ENCODE results near the gene ANGEL2.
"Not testable (repeated sequence)": the region's sequence is repeated elsewhere in the genome, so short reads cannot be mapped to it uniquely, and the experiment has no call there.

Gene ANGEL2

DNA sequence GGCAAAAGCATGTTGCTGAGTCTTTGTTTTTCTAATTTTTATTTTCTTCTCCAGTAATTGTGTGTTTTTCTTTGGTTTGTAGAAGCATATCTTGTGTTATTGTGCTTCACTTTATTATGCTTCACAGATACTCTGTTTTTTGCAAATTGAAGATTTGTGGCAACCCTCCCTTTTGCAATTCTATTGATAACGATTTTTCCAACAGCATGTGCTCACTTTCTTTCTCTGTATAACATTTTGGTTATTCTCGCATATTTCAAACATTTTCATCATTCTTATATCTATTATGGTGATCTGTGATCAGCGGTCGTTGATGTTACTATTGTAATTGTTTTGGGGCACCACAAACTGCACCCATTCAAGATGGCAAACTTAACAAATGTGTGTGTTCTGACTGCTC is 3.8 kb upstream of the ANGEL2 start:
- in situ Hi-C loops (cut with HindIII; ENCODE audit: low sequenced_read_pairs), result no loop called here

DNA sequence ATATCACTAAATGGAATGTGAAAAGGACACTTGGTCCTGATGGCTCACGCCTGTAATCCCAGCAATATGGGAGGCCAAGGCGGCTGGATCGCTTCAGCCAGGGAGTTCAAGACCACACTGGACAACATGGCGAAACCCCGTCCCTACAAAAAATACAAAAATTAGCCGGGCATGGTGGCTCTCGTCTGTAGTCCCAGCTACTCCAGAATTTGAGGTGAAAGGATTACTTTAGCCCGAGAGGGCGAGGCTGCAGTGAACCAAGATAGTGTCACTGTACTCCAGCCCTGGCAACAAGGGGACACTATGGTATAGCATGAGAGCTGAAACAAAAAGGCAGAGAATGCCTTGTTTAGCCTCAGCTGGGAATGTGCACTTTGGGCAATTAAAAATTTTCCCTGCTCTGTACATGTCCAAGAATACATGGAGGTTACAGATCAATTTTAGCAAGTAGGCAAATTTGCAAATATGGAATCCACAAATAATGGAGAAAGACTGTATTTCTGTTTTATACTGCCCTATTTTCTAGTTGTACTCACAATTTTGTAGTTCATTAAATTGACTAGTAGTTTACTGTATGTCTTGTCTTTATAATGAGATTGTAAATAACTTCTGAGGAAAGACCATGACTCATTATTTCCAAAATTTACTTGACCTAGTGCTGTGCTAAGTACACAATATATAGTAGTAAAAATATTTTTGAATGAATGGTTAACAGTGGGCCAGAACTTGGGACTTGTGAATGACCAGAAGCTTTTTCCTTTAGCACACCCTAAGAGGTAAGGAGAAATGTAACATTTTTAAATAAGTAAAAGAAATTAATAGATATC is 2.0 kb upstream of the ANGEL2 start:
- in situ Hi-C loops (cut with HindIII; ENCODE audit: low sequenced_read_pairs), result no loop called here

DNA sequence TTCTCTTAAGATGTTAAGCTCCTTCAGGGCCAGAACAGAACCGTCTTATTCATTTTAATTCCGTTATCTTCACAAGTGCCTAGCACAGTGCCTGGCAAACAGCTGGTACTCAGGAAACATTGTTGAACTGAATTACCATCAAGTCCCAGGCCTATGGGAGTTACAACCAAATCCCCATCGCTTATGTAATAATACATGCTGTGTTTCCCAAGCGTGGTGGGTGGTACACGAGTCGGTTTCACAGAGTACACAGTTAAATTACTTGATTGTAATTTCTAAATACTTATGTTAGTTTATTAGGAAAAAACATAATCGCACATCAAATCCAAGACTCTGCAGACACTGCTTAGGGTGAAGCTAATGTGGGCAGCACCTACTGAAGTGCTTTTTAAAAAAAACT is 1.0 kb downstream of the ANGEL2 start:
- in situ Hi-C loops (cut with HindIII; ENCODE audit: low sequenced_read_pairs), result no loop called here

DNA sequence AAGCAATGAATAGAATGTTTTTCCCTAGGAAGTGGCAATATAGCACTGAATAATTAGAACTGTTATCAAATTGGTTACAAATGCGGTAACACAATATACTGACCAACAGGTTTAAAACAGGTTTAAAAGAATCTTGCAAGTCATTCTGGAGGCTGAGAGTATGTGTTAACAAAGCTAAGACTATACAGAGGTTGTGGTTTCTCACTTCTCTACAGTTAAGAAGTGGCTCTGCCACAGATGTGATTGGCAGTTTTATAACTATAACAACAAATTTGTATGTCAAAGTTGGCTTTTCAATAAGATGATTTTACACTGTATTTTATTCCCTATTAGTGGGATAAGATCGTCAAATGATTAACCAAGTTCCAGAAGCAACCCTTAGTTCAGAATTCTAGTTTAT is 7.1 kb downstream of the ANGEL2 start:
- in situ Hi-C loops (cut with HindIII; ENCODE audit: low sequenced_read_pairs), result no loop called here

DNA sequence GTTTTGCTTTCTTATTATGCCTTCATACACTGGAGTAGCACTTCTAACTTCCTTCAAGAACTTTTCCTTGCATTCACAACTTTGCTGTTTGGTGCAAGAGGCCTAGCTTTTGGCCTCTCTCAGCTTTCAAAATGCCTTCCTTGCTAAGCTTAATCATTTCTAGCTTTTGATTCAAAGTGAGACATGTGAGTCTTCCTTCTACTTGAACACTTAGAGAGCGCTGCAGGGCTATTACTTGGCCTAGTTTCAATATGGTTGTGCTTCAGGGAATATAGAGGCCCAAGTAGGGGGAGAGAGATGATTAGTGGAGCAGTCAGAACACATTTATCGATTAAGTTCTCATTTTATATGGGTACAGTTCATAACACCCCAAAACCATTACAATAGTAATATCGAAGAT is 12.4 kb downstream of the ANGEL2 start:
- in situ Hi-C loops (cut with HindIII; ENCODE audit: low sequenced_read_pairs), result no loop called here

DNA sequence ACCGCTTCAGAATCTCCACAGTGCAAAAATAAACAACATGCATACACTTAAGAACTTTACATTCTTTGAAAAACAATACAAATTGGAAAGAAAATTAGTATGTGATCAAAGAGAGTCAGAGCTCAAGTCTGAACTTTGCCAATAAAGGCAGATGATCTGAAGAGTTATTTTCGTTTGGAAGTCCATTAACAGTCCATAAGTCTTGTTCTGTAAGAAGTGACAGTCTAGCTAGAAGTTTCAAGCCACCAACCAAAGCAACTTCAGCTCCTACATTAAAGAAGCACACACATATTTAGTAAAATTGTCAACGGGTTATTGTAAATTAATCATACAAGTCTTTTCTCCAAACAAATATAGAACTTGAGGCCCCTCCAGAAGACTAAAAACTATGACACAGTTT is 20.7 kb downstream of the ANGEL2 start:
- in situ Hi-C loops (cut with HindIII; ENCODE audit: low sequenced_read_pairs), result no loop called here

DNA sequence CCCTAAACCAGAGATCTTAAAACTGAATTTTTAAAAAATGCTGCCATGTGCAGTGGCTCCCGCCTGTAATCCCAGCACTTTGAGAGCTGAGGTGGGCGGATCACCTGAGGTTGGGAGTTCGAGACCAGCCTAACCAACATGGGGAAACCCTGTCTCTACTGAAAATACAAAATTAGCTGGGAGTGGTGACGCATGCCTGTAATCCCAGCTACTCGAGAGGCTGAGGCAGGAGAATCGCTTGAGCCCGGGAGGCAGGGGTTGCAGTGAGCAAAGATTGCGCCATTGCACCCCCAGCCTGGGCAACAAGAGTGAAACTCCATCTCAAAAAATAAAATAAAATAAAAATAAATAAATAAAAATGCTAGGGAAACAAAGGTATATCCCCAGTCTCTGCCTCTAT is 21.7 kb downstream of the ANGEL2 start:
- in situ Hi-C loops (cut with HindIII; ENCODE audit: low sequenced_read_pairs), result not testable (repeated sequence)

DNA sequence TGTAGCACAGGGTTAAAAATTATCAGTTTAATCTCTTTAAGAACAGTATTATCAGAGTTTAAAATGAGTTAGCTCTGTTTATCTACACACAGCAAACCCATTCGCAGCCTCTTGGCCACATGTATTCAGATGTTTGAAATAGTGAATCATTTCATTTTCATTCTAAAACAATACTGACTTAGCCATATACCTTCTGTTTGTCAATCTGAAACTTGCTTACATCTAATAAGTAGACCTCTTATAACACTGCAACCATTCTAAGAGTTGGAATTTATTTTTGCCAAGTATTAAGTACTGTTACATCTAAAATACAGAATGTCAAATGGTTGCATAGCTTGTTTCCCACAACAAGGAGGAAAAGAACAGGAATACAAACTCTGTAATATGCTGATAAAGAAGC is 25.4 kb downstream of the ANGEL2 start:
- in situ Hi-C loops (cut with HindIII; ENCODE audit: low sequenced_read_pairs), result no loop called here

DNA sequence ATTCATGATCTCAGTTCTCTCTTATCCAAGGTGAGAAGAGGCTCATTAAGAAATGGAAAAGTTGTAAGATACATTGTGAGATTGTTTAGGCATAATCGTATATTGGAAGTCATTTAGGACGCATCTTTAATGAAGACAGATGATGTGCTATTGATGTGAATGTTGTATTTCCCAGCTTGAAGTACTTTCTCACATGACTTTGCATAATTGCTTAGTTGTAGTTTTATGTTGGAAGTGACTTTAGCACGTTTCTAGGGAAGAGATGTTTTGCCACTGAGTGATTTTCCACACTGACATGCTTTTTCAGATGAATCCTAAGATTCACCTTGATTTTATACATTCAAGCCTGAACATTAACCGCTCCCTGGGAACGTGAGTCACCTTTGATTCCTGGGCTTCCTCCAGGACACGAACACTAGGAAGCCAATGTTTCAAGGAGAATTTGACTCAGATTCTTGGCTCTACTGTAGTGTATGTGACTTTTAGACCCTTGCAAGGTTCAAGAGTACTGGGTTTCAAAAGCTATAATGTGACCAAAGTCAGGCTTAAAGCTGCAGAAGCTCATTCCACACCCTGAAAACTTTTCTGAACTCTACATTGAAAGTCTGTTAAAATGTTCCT is 27.9 kb downstream of the ANGEL2 start:
- in situ Hi-C loops (cut with HindIII; ENCODE audit: low sequenced_read_pairs), result no loop called here

DNA sequence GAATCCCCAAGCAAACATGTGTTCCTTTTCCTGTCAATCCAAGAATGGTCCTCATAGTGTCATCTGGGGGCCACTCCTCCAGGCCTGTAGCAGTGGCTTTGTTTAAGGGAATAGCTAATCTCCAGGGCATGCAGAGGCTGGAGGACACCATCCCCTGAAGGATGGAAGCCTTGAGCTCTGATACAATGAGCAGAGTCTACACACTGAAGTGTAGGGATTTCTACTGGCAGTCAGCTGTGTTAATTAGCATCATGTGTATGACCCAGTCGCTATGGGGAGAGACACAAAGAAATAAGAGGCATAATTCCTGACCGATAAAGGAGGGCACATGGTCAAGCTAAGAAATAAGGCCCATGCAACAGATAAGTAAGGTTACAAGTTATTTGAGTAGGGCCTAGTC is 29.1 kb downstream of the ANGEL2 start:
- in situ Hi-C loops (cut with HindIII; ENCODE audit: low sequenced_read_pairs), result no loop called here

DNA sequence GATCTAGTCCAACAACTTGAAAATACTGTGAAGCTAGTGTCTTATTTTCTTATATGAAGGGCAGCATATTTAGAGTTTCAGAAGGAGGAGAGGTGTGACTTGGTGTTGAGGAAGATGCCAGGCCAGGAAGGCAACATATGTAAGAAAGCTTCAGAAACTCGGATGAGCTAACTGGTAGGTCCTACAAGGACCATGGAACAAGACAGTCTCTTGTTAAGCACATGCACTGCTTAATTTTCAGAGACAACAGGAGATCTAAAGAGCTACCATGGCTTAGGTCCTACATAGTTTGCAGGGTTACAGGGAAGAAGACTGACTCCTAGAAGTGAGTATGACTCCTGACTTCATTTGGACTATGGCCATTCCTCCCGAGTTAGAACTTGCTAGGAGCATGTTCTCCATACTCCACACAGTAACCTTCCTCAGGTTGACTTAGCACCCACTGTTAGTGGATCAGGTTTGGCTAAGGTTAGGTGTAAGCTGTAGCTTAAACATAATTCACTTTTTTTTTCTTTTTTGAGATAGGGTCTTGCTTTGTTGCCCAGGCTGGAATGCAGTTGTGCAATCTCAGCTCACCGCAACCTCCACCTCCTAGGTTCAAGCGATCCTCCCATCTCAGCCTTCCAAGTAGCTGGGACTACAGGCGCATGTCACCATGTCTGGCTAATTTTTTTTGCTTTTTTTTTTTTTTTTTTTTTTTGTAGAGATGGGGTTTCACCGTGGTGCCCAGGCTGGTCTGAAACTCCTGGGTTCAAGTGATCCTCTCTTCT is 31.0 kb downstream of the ANGEL2 start:
- in situ Hi-C loops (cut with HindIII; ENCODE audit: low sequenced_read_pairs), result no loop called here

DNA sequence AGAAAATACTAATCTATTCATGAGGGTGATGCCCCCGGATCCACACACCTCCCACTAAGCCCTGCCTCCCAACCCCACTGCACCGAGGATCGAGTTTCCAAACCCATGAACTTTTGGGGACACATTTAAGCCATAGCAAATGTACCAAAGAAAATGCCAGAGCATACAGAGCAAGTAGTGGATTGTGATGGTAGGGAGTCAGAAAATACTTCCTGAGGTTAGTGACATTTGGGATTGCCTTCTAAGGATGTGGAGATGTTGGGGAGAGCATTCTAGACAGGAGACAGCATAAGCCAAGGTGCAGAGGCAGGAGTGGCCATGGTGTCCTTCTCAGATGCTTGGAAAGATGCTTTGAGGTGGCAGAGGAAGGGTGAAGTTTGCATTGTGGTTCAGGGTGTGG is 32.2 kb downstream of the ANGEL2 start:
- in situ Hi-C loops (cut with HindIII; ENCODE audit: low sequenced_read_pairs), result no loop called here

DNA sequence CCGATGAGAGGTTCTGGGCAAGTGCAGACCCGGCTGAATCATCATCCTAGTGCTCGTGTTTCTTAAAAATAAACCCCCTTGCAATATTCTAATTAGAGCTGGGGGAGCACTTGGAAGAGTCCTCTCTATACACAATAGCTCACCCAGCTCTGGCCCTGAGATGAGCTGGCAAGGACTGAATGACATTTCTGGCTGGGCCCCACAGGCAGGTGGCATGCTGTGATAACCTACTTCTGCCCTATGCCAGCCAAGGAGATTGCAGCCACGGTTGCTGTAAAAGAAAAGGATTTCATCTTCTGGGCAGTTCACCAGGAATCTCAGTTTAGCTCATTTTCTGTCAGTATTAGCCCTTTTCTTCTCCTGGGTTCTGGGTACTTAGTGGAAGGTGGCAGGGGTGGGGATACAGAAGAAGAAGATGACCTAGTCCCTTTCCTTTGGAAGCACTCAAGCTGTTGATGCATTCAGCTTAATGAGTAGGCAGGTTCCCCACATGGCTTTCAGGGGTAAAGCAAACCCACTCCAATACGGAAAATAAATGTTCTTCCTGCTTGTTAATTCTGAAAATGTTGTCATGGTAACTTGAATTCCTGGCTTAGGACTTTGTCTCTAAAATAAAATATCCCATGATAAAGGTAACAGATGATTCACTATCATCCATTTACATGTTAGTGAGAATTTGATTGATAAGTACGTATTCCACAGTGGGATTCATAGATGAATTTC is 33.1 kb downstream of the ANGEL2 start:
- in situ Hi-C loops (cut with HindIII; ENCODE audit: low sequenced_read_pairs), result no loop called here

DNA sequence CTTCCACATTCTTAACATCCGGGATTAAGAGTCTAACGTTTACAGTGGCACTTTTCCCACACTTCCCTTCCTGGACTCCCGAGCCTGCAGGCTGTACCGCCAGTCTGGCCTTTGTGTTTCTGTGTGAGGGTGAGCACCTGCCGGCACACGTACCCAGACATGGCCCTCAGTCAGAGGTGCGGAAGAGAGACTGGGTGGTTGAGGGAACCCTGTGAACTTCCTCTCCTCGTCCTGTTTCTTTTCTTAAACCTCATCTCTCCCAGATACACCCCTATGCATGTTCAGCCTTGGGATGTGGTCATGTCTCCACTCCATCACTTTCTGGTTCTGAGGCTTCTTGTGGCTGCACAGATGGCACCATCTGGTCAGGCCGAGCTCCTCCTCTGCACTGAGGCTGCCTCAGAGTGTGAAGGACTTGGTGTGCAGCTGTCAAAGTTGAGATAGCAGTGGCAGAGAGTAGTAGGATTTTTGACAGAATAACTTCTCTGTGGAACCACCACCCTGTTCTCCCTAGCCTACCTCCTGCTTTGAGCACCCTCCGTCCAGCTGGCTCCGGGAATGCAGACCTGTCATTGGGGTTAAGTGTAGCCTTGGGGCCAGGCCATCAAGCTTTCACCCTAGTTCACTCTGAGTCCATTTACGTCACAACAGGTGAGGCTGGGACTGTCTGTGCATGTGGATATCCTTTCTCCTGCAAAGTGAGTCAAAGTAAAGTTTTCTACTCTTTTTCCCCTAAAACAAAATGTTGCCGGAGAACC is 33.9 kb downstream of the ANGEL2 start:
- in situ Hi-C loops (cut with HindIII; ENCODE audit: low sequenced_read_pairs), result no loop called here

DNA sequence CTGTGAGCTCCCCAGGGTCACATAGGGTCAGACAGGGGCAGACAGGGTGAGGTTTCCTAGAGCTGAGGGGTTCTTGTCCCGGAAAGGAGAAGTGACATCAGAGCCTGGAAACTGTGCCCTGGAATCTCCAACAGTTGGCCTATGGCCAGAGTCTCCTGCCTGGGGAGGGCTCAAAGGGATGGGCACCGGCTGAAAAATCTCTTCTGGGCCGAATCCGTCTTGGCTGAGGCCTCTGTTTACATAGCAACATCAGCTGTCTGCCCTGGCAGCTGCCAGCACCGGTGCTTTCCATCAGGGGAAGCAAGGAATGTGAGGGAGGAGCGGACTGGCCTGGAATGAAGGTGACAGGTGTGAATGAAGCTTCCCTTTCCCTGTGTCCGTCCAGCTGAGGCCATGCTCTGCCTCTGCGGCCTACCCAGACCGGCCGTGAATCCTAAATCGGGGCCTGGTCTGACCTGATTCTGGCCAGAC is 34.6 kb downstream of the ANGEL2 start:
- in situ Hi-C loops (cut with HindIII; ENCODE audit: low sequenced_read_pairs), result no loop called here

DNA sequence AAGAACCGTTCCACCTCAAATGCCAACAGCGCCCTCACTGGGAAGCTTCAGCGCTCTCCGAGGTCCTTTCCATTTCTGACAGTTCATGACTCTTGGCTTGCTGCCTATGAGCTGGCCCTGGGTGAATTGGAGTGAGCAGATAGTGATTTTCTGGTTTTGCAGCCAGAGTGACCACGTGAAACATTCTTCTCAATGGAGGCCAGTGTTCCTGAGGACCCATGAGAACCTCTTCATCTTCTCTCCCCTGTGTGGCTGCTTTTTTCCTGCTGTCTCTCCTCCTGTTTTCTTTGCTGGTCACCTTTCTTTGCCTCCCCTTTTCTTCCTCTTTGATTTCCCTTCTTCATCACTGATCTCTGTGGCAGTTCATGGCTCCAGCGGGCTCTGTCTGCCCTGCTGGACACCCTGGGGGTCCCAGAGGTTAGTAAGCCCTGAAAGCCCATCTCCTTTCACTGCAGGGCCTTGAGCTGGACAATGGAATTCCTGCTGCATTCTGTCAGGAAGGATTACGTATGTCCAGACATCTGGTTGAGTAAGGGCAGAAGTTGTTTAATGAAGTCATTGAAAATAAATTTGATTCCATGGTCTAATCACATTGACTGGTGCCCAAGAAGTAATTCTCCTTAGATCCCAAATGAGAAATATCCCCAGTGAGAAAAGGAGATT is 35.4 kb downstream of the ANGEL2 start:
- in situ Hi-C loops (cut with HindIII; ENCODE audit: low sequenced_read_pairs), result no loop called here

DNA sequence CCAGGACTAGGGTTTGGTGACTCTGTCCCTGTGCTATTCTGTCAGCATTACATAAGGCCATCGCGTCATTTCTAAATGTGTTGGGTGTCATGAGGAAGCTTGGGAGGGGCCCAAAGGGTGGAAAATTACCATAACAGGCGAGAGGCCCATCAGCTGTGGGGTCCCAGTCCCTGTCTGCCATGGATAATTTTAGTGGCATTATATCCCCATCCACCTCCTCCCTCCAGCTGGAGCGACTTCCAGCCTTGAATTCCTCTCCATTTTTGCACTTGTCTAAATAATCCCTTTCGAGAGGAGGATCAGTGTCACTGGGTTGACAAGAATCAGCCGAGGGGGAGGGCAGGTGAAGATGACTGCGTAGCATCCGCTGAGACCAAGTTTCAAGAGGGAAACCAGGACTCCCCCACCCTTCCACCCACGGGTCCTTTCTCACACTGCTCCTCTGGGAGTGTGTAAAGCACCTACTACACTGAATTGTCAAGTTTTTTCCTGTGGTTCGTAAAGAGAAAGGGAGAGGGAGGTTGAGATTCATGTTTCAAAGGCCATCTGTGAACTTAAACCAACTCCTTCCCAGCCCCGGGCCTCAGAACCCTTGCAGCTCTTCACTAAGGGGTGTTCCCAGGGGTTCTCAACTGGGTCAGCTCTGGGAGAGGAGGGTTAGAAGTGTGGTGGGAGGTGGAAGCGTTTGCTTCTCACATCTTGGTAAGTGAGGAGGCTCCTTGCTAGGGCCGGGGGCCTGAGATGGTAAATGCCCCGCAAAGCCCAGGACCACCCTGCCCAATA is 36.1 kb downstream of the ANGEL2 start:
- in situ Hi-C loops (cut with HindIII; ENCODE audit: low sequenced_read_pairs), result no loop called here

DNA sequence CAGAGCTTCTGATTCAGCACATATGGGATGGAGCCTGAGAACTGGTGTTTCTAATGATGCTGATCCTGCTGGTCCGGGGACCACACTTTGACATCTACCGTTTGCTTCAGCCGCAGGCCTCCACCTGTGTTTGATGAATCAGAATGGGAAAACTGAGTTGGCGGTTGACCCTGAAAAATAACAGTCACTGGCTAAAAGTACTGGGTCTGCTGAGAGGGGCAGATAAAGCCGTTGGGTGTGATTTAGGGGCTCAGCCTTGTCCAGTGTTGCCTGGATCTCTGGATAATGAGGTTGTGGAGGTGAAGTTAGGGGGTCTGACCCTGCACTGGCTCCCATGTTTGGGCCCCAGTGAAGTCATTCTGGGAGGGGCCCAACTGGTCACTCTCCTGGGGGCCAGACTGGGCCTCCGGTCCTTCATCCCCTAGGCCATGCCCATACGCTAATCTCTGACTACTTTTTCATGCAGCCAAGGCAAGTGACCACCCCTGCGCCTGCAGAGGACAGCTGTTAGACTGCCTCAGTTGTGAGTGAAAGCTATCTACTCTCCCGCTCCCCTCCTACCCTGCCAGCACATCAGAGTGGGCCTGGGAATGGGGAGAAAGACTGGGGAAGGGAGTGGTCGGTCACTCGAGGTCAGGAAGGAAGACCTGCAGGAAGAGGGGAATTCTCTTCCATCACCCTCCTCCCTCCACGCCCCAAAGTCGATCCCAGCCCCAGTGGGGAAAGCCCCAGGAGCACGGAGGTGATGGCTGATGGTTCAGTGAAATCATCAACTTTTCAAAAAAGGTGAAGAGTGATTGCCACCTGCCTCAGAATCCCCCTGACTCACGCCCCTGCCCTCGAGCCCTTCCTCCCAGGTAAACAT is 37.7 kb downstream of the ANGEL2 start:
- in situ Hi-C loops (cut with HindIII; ENCODE audit: low sequenced_read_pairs), result no loop called here

Data from endothelial cell of hepatic sinusoid (primary cell).